Measurements from ENCODE around the gene WDR83.

- TF ChIP-seq CTCF (conservative IDR thresholded peaks at IDR 0.05; ENCODE audit: low read depth in 2 of 2) (no peak), REST (IDR thresholded peaks at IDR 0.05; ENCODE audit: unreplicated experiment) (no peak), ETS1 (IDR thresholded peaks at IDR 0.05) (no peak), CREB1 (CRISPR knock-in tag; IDR thresholded peaks at IDR 0.05; ENCODE audit: low read depth) (no peak), ZNF331 (CRISPR knock-in tag; IDR thresholded peaks at IDR 0.05; ENCODE audit: low read depth) (no peak), POLR2AphosphoS5 (IDR thresholded peaks at IDR 0.05; ENCODE audit: low read depth) (no peak), EZH2 (IDR thresholded peaks at IDR 0.05; ENCODE audit: low read depth, unreplicated experiment) (no peak), EZH2phosphoT487 (IDR thresholded peaks at IDR 0.05; ENCODE audit: unreplicated experiment) (no peak), JUNB (IDR thresholded peaks at IDR 0.05; ENCODE audit: unreplicated experiment) (no peak), NANOG (IDR thresholded peaks at IDR 0.05; ENCODE audit: borderline replicate concordance) (no peak)
Observed at GRCh38 chr19:12664406-12665280, 2.0 kb upstream of the WDR83 start.
